GM04503 (cell line): ENCODE measurements around the gene SMARCA2.

Experiments
- DNase-seq: peaks from one replicate; pipeline ENCODE4 v3.0.0-alpha.2; 2012; ENCODE audit warnings: low read depth

The SMARCA2 gene

DNA sequence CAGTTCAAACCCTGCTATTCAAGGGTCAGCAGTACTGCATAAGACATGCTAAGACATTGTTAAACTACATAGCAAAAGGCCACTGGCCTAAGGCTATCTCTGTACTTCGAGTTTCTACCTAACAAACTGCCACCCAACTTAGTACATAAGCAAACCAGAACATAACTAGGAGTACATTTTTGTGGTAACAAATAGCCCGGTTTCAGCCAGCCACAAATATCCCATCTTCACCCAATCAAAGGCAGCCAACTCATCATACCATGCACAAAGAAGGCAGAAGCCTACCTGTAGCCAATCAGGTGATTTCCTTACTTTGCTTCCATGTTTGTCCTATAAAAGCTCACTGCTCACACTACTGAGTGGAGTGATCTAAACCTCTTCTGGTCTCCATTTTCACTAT is 201.4 kb downstream of the SMARCA2 start:
- no peak for DNase-seq

DNA sequence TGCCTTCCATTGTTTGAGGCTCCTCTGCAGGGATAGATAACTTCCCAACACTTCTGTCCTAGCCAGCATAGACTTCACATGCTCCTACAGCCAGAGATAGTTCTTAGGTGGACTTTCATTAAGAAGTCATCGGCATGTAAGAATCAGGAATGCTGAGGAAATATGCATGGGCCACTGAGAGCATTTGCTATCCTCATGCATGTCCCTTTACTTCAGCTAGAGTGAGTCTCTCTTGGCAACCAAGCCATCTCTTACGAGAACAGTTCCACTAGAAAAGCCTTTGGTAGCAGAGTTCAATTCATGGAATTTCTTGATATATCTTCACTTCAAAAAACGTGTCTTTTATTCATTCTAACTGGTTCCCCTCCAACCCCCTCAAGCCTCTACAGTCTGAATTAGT is 202.4 kb downstream of the SMARCA2 start:
- no peak for DNase-seq

DNA sequence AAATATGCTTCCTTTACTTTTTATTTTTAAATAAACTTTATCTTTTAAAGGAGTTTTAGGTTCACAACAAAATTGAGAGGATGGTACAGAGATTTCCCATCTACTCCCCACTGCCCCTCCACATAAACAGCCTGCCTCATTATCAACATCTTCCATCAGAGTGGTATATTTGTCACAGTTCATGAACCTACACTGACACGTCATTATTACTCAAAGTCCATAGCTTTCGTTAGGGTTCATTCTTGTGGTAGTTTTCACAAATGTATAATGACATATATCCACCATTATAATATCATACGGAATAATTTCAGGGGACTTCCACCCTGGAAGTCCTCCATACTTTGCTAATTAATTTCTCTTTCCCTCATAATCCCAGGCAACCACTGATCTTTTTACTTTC is 204.9 kb downstream of the SMARCA2 start:
- no peak for DNase-seq

DNA sequence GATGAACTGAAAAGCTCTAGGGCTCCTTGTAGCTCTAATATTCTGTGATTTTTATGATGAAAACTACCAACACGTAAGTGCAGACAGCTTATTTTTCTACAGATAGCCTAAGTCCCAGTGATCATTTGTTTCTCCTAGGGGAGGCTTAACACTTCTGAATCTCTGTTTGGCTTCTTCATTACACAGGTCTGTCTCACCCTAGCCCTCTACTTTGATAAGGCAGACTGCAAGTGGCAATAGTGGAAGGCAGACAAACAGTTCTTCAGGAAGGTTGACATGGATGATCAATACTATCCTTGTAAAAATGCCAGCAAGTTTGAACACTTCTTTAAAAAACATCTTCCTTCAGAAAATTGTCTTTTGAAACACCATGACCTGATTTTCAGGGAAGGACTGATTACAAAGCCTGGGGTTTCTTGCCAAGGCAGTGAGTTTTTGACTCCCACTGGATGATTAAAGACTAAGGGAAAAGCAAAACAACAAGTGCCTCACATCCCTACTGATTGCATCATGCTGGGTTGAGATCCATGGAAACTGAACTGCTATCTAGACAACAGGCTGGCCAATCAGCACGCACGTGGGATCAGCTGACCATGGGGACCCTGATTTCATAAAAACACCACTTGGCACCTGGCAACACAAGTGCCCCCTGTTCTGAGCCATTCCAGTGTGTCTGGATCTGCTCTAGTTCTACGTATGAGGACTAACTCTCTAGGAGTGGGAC is 212.2 kb downstream of the SMARCA2 start:
- peak; percentile 34 for DNase-seq

DNA sequence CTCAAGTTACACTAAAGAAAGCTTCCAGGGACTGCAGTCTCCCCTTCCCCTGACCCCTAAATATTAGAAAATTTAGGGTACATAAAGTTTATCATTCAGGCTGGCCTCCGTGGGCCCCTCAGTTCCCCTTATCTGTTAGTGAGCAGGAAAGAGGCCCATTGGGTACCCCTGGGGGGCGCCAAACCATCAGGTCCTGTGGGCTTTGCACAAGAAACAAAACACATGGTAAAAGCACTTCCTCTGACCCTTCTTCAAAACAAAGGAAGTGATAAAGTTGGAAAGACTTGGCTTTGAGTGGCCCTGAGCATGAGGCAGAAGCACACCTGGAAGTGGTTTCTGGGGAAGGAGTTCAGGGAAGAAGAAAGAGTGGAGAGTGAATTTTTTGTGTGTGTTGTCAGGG is 213.0 kb downstream of the SMARCA2 start:
- no peak for DNase-seq

DNA sequence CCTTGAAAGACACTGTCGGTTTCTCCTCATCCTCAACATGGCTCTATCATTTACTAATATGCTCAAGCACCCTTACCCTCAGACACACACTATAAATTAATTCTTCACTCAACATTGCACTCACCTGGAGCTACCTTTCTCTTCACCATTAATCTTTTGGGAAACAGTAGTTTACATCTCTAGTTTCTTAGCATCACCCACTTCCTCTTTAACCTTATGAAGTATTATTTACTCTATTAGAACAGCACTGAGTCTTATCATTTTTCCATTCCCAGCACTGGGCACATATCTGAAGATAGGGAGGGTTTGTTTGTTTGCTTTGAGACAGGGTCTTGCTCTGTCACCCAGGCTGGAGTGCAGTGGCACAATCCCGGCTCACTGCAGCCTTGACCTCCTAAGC is 213.5 kb downstream of the SMARCA2 start:
- no peak for DNase-seq

DNA sequence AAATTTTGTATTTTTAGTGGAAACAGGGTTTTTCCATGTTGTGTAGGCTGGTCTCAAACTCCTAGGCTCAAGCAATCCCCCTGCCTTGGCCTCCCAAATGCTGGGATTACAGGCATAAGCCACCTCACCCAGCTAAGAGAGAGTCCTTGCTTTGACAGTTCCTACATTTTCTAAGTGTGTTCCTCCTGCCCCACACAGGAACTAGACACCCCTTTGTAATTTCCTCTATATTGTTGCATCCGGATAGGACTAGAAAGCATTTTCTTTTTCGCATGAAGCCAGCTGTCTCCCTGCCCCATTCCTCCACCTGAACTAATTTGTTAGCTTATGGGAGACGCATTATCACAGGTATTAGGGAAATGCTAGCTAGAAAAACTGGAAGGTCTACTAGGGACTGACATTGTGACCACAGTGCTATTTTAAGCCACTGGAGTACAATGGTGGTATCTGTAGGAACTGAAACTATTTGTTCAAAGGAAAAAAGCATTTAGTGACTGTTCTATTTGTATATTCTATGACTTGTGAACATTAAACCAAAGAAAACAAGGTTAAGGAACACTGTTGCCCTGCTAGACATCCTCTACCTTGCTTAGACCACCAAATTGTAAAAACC is 214.1 kb downstream of the SMARCA2 start:
- no peak for DNase-seq

DNA sequence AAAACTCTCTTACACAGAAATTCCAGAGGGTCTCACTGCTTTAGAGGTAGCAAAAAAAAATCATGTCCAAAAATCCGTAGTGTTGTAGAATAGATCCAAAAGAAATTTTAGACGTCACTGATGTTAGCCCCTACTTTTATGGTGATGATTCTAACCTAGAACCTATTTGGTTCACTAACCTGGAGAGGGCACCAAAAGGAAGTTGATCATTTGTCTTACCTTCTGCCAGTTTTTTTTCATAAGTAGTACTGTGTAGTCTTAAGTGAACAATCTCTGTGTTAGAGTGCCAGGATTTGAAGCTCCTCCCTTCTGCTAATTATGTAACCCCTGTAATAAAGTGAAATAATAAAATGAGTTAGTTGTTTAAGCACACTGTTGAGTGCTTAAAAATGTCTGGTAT is 215.2 kb downstream of the SMARCA2 start:
- DNase-seq = no peak

DNA sequence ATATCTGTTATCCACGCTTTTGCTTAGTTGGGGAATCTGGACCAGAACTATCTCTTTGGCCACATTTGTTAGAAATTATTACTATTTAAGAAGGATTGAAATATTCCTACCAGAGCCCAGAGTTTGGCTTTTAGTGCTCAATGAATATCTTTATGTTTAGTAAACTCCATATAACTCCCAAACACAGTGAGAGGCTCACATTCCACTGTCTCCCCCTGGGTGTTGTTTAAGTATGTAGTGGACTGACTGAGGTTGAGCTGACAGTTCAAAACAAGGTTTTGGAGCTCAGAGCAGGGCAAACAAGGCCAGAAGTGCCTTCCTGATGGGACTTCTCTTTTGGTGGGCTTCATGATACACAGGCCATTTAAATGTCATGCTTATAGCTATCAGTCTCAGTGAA is 216.0 kb downstream of the SMARCA2 start:
- DNase-seq = no peak

DNA sequence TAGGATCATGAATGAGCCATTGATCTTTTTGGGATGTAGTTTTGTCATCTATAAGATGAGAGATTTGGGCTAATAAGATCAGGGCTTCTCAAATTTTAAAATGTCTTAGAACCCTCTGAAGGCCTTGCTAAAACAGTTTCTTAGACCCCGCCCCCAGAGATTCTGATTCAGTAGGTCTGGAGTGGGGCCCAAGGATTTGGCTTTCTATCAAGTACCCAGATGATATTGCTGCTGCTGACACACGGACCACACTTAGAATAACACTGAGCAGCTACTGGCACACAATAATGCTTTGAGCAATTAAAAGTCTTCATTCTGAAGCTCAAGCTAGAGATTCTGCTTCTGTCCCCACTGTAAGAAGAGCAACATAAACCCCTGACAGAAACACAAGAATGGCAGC is 216.7 kb downstream of the SMARCA2 start:
- peak; percentile 44 for DNase-seq

DNA sequence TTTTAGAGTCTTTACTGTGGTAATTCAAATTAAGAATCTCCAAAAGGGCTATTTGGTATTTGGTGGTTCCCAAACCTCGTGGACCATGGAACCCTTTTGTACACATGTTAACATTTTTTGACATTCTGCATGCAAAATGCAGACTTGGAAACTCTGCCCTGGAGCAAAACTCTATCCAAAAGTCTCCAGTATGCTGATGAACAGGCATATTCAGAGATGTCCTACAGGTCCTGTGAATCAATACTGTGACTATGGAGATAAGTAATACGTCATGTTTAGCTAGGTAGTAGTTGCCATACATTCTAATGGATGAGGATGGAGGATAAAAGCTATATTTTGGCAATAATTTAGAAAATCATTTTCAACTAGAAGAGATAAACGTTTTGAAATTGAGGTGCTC is 218.1 kb downstream of the SMARCA2 start:
- no peak for DNase-seq

DNA sequence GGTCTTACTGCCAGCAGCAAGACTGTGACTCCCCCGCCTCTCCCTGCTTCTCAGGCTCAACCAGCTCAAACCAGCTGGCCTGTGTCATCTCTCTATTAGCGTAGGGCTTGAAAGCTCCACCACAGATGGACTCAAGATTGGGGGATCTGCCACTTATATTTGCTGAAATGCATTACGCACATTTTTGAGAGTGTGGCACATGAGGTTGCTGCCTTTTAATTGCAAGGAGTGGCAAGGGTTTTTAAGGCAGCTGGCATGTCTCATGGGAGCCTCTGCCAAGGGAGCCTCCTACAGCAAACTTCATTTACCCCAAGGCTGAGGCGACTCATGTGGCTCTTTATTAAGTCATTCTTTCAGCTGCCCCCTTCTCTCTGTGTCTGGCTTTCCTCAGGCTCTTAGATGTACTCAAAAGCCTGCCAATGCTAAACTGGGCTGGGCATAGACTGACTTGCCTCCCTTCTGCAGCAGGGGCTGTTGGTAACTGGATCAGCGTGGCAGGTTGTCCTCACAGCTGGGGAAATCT is 219.3 kb downstream of the SMARCA2 start:
- no peak for DNase-seq

DNA sequence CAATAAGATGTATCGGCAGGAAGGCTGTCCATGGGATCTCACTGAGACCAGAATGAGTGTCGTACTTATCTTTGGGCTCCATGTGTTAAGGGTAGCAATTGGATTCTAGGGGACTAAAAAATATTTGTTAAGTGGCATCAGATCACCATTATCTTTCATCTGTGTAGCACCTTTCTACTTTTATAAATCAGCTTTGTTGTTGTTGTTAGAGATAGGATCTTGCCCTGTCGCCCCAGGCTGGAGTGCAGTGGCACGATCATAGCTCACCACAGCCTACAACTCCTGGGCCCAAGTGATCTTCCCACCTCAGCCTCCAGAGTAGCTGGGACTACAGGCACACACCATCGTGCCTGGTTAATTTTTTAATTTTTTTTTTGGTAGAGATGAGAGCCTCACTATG is 220.5 kb downstream of the SMARCA2 start:
- no peak for DNase-seq

DNA sequence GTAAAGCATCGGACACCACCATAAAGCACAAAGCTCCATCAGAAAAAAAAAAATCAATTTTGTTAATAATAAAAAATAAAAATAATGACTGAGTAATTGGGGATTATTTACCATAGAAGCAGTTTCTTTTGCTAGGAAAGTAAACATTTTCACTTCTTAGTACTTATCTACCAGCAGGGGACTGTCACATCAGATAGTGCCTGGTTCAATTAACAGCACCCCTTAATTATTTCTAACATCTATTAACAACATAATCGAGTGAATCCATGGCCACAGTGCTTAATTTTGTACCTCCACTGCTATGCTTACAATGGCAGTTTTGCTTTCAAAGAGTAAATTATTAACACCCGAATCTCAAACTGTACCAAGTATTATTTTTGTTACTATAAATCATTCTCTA is 221.7 kb downstream of the SMARCA2 start:
- DNase-seq = no peak

DNA sequence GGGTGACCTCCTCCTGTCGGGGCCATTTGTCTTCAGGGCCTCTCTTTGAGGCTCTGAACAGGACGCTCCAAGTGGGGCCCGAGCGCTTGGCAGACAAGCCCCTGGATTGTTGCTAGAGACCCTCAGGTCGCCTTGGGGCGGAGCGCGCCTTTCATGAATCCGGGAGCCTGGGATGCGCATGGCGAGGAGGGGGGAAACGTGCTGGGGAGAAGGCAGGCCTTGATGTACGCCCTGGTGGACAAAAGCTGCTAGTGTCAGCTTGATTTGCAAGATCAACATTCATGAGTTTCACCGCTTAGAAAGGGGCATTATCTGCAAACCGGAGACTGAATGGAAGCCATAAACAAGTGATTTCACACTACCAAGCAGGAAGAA is 226.3 kb downstream of the SMARCA2 start:
- no peak for DNase-seq

DNA sequence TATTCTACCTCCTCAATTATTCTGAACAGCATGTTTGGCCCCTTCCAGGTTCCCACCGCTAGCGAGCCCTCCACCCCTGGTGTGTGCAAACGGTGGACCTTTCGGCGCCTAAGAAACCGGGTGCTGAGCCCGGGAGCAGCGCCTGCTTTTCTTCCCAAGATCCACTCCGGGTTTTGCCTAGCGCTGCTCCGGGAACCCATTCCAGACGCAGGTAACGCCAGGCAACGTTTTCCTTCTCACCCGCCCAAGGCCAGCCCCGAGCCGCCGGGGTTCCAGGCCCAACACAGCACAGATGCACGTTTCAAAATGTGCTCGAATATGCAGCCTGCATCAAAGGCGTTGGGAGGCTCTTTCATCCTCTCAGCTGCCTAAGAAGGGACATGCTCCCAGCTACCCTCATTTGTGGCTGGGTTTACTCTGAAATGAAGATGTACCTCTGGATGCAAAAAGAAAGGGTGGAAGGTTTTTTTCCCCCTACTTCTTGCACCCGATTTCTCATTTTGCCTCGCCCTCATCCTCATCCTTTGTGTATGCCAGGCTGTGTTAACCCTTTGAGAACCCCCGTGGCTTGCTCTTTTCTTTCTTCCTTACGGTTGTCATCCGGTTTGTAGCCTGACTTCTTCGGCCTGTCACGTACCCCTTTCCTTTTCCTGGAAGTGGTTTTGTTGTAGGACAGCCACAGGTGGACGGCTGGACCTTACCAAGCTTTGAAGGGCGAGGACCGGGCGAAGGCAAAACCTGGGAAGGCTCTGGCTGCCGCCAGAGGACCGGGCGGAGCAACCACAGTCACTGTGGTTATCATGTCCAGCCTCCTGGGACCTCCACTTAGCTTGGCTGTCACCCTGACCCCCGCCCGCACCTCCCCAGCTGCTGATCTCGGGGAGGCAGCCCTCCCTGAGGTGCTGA is 226.9 kb downstream of the SMARCA2 start:
- DNase-seq = peak; percentile 59

DNA sequence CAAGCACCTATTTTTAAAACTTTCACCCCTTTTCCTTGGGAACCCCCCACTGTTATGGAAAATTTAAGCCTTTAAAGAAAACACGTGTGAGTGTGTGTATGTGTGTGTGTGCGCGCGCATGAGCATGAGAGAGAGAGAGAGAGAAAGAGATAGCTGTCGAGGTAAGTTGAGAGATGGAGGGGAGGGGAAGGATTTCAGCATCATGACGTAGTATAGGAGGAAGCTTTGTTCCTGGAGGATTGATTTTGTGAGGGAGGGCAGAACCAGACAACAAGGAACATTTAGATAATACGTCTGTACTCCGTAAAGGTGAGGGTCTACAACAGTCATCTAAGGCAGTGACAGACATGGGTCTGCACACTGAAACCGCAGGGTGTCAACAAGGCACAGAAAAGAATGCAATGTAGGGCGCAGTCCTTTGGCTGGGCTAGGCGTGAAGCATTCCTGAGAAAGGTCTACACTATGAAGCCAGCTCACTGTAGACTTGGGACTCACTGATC is 227.7 kb downstream of the SMARCA2 start:
- DNase-seq = no peak
